ENCODE measurements around the gene ING2.
"Not testable (repeated sequence)": the region's sequence is repeated elsewhere in the genome, so short reads cannot be mapped to it uniquely, and the experiment has no call there.

Gene ING2, protein sequence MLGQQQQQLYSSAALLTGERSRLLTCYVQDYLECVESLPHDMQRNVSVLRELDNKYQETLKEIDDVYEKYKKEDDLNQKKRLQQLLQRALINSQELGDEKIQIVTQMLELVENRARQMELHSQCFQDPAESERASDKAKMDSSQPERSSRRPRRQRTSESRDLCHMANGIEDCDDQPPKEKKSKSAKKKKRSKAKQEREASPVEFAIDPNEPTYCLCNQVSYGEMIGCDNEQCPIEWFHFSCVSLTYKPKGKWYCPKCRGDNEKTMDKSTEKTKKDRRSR

GRCh38 chr4:183504930-183505610 lies at the start of gene ING2:
Gene ING2, plus strand, starts transcription at chr4:183505058. Its CDS starts 138 bp downstream, at chr4:183505196.
- DNase-seq: no peak

DNA sequence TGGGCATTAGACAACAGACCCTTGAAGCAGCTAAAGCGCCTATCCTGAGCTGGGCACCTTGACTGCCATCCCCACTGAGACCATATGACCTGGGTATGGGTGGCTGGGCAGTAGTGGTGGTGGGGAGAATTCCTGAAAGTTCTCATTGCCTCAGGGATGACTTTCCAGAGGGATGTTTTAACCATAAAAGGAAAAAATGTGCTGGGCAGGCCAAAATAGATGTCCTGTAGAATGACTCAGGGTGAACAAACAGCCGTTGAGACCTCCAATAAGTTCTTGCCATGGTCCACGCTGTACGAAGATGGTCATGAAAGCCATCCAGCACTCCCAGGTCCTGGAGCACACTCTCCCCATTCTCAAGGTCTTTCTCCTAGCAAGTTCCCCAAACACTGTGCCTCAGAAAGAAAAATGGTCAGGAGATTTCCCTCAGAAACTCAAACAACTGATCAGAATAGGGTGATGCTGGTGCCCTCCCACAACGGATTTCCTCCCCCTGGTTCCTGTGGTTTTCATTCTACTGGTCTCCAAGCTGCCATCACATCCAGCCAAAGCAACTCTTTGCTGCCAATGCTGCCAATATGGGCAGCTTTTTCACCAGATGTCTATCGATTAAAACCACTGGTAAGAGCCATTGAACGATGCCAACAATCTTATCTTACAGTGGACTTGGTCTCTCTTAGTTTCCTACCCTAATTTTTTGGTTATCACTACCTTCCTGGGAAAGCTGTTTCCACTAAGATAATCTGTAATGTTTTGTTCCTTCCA lies 49.2 kb upstream of the ING2 start:
- DNase-seq: no peak

- DNase-seq: no peak
These were observed 46.9 kb upstream of the ING2 start for GRCh38 chr4:183458005-183458404.

DNA sequence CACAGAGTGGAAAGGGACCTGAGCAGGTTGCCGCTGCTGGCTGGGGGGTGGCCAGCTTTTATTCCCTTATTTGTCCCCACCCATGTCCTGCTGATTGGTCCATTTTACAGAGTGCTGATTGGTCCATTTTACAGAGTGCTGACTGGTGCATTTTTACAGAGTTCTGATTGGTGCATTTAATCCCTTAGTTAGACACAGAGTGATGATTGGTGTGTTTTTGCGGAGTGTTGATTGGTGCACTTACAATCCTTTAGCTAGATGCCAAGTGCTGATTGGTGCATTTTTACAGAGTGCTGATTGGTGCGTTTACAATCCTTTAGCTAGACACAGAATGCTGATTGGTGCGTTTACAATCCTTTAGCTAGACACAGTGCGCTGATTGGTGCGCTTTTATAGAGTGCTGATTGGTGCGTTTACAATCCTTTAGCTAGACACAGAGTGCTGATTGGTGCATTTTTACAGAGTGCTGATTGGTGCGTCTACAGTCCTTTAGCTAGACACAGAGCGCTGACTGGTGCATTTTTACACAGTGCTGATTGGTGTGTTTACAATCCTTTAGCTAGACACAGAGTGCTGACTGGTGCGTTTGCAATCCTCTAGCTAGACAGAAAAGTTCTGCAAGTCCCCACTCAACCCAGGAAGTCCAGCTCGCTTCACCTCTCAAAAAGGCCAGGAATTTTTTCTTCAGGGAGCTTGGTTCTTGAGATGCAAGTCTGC lies 40.8 kb upstream of the ING2 start:
- not testable (repeated sequence) for DNase-seq

DNA sequence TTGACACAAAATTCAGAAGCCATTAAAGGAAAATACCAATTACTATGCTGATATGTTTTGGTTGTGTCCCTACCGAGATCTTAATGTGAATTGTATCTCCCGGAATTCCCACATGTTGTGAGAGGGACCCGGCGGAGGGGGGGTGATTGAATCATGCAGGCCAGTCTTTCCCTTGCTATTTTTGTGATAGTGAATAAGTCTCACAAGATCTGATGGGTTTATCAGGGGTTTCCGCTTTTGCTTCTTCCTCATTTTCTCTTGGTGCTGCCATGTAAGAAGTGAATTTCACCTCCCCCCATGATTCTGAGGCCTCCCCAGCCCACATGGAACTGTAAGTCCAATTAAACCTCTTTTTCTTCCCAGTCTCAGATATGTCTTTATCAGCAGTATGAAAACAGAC lies 39.0 kb upstream of the ING2 start:
- DNase-seq: not testable (repeated sequence)

- no peak for DNase-seq
These were observed 37.6 kb upstream of the ING2 start for GRCh38 chr4:183467246-183467645.

- DNase-seq: no peak
These were observed 36.4 kb upstream of the ING2 start for GRCh38 chr4:183468210-183469095.

GRCh38 chr4:183469285-183469684 lies 35.6 kb upstream of the ING2 start:
- no peak for DNase-seq

GRCh38 chr4:183469936-183470335 lies 34.9 kb upstream of the ING2 start:
- no peak for DNase-seq

GRCh38 chr4:183470821-183471220 lies 34.0 kb upstream of the ING2 start:
- no peak for DNase-seq

GRCh38 chr4:183471946-183472708 lies 32.7 kb upstream of the ING2 start:
- peak; percentile 84 to 89 for DNase-seq

DNA sequence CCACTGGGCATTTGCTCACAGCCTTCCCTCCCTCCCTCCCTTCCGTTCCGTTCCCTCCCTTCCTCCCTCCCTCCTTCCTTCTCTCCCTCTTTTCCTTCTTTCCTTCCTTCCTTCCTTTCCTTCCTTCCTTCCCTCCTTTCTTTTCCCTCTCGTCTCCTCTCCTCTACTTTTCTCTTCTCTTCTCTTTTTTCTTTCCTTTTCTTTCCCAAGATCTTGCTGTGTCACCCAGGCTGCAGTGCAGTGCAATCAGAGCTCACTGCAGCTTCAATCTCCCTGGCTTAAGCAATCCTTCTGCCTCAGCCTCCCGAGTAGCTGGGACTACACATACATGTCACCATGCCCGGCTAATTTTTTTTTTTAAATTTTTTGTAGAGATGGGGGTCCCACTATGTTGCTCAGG lies 26.7 kb upstream of the ING2 start:
- no peak for DNase-seq

- no peak for DNase-seq
These were observed 25.9 kb upstream of the ING2 start for GRCh38 chr4:183478926-183479325.

- not testable (repeated sequence) for DNase-seq
These were observed 22.3 kb upstream of the ING2 start for GRCh38 chr4:183482515-183483095.

DNA sequence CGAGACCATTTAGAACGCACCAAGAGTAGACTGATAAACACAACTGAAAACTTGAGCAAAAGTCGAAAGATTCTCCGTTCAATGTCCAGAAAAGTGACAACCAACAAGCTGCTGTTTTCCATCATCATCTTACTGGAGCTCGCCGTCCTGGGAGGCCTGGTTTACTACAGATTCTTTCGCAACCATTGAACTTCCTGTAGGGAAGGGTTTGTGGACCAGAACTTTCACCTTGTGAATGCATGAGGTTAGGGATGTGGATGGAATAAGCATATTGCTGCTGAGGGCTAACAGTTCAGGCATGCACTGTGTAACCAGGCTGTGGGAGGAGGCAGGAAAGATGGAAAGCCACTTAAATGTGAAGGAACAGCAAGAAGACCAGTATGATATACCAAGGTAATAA lies 20.9 kb upstream of the ING2 start:
- DNase-seq: no peak

GRCh38 chr4:183485411-183486160 lies 19.3 kb upstream of the ING2 start:
- DNase-seq: no peak

GRCh38 chr4:183492791-183493222 lies 12.1 kb upstream of the ING2 start:
- no peak for DNase-seq

- no peak for DNase-seq
These were observed 11.6 kb upstream of the ING2 start for GRCh38 chr4:183493246-183493645.

DNA sequence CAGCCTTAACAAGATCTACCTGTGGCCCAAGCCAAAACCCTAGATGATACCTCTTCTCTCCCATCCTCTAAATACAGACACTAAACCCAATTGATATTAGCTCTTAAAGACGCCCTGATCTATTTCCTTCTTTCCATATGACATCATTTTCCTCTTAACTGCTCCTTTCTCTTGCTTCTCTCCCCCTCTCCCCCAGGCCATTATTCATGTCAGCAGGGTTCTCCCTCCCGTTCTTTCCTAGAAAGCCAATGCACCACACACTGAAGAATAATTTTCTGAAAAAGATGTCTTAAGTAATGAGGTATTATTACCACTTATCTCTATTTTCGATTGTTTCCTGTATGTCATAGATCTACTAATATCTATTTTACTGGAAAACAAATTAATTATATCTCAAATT lies 9.7 kb upstream of the ING2 start:
- DNase-seq: no peak

DNA sequence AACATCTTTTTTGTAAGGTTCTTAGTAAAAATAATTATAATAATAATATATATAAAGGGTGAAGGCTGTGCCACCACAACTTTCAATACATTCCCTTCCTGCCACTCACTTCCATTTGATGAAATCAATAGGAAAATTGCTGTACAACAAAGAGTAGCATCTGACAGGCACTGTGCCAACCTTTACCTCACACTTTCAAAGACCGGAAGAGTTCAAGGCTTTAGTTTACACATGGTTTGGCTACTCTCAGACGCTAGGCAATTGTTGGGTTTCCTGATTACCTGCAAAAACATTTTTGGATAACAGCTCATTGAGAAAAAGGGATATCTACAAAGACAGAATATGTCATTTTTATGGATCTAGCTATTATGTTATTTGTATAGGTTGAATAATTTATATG lies 5.5 kb upstream of the ING2 start:
- no peak for DNase-seq
